Measurements from ENCODE around the gene NIM1K.
"Not testable (repeated sequence)": the region's sequence is repeated elsewhere in the genome, so short reads cannot be mapped to it uniquely, and the experiment has no call there.

NIM1K gene

GRCh38 chr5:43316421-43316820 lies 124.4 kb downstream of the NIM1K start:
- DNase-seq: no peak

GRCh38 chr5:43320846-43321245 lies 128.8 kb downstream of the NIM1K start:
- no peak for DNase-seq

- not testable (repeated sequence) for DNase-seq
These were observed 131.5 kb downstream of the NIM1K start for GRCh38 chr5:43323488-43323887.

- DNase-seq: not testable (repeated sequence)
These were observed 133.6 kb downstream of the NIM1K start for GRCh38 chr5:43325624-43326023.
